HT1080 (cell line): ENCODE results near the gene ZBTB46. TPM values are rescaled to one million over a fixed set of nuclear protein-coding genes. Genes with fewer than 3 reads are reported as not detected.
"Not testable (repeated sequence)": the region's sequence is repeated elsewhere in the genome, so short reads cannot be mapped to it uniquely, and the experiment has no call there.

ENCODE experiments used
- DNase-seq: peaks from one replicate; pipeline ENCODE4 v3.0.0-alpha.2; 2015; ENCODE audit warnings: low read depth
- total RNA-seq: library from RNA; depleted of rRNA; stranded (reverse); fragments of >200 nt; shearing (Covaris generic); gene quantifications from 2 replicates; pipeline ENCODE4 v1.2.3, GENCODE V29; 2014

ZBTB46 gene
- total RNA-seq, 1 experiment from 2014 or later: 0.19 TPM

DNA sequence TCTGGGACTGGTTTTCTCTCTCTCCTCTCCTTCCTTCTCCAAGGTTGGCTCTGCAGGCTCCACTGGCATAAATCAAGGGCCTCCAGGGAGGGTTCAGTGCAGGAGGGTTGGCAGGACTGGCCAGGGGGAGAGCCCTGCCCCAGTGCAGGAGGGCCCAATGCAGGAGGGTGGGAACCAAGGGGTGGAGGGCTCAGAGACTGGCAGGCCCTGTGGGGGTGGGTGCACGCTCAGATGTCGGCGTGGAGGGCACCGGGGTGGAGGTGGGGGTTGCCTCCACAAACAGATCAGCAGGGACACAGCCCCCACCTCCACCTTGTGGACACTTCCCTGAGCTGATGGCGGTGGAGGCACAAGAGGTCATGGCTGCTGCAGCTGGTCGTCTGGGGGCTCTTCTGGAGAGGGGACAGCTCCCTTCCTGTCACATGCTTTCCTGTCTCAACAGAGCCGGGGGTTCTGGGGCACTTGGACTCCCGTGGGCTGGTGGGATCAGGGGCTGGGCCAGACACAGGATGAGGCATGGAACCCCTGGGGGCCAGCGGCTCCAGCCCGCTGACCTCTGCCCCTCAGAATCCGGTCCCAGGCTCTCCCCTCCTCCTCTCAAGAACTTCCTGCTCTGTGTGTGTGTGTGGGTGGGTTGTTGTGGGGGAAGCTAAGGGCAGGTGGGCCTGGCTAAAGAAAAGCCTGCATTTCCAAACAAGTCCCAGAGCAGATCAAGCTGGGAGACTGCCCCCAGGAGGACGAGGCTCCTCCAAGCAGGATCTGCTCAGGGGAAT lies 27.5 kb upstream of the ZBTB46 start:
- DNase-seq: peak; percentile 56

DNA sequence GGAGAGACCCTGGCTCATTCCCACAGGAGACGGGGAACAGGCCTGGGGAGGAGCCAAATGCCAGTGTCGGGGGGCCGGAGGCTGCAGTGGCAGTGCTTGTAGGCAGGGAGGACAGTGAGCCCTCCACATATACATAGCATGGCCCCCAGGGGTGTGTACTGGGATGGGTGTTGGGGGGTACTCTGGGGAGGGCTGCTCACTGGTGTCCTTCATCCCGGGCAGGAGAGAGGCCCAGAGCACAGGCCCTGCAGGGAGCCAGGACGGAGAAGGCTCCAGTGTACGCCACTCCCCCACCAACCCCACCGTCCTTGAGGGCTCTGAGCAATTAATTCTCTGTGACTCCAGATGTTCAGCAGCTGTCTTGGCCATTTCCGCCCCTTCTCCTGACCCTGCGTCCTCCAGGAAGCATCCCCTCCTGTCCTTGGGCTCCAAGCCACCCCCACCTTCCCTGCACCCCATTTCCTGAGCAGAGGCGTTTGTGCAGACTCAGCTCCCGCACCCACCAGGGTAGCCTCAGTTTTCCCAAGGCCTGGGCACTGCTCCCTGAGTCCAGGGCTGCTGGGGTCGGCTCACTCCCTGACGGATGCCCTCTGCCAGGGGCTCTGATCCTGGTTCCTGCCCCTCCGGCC lies 26.8 kb upstream of the ZBTB46 start:
- DNase-seq: no peak

DNA sequence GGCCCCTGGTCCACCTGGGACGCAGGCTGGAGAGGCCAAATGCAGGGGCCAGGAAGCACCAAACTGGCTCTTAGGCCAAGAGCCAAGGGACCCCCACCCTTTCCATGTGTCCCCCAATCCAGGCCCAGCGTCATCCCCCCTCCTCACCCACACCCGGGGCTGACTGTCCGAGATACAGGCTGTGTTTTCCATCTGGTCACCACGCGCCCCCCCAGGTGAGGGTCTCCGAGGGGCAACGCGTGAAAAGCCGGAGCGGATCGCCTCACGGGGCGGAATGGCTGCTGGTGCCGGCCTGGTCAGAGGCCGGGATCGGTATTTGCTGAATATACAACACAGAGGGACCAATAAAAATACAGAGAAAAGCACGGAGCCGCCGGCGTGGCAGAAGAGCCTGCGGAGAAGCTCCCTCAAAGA lies 25.0 kb upstream of the ZBTB46 start:
- no peak for DNase-seq

DNA sequence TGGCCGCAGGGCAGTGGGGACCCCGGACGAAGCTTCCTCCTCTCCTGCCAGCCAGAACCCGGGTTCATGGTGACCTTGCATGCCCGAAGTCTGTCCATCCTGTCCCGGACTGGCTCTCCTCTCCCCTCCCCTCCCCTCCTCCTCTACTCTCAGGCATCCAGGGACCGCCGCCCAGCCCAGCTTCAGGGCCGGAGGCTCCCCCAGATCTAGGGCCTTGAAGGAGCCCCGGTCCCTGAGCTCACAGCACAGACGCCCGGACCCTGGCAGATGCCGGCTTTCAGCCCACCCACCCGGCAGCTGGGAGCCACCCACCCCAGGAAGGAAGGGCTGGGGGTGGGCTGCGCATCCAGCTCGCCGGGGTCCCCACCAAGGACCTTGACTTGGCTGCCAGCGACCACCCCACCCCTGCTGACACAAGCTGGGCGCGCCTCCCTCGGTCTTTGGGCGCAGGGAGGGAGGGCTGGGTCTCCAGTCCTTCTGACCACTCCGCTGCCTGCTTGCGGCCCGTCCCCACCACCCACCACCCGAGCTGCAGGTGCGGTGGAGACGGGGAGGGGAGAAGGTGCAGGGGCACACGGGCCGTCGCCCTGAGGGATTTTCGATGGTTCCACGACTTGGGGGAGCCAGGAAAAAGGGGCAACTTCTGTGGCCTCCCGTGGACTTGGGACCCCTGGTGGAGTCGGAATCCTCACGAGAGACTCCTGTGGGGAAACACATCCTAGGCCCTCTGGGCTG lies 24.5 kb upstream of the ZBTB46 start:
- no peak for DNase-seq

DNA sequence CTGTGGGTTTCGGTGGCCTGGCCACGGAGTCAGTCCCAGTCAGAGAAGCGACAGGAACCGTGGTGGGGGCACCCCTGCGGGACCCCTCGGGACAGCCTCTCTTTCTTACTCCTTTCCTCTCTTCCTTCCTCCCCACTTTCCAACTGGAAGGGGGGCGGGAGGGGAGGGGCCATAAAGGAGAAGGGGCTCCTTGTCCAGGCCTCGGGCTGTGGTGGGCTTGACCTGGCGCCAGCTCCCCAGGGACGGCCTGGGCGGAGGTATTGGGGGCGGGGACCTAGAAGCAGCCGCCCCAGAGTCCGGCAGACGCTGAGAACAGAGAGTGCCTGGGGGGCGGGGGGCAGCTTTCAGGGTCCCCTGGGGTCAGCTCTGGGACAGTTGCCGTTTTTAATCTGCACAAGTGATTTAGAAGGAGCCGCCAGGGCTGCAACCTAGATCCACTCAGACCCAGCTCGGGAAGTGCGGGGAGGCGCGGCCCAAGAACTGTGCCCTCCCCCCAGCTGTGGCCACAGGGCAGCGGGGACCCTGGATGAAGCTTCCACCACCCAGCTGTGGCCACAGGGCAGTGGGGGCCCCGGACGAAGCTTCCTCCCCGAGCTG lies 23.8 kb upstream of the ZBTB46 start:
- DNase-seq: no peak

DNA sequence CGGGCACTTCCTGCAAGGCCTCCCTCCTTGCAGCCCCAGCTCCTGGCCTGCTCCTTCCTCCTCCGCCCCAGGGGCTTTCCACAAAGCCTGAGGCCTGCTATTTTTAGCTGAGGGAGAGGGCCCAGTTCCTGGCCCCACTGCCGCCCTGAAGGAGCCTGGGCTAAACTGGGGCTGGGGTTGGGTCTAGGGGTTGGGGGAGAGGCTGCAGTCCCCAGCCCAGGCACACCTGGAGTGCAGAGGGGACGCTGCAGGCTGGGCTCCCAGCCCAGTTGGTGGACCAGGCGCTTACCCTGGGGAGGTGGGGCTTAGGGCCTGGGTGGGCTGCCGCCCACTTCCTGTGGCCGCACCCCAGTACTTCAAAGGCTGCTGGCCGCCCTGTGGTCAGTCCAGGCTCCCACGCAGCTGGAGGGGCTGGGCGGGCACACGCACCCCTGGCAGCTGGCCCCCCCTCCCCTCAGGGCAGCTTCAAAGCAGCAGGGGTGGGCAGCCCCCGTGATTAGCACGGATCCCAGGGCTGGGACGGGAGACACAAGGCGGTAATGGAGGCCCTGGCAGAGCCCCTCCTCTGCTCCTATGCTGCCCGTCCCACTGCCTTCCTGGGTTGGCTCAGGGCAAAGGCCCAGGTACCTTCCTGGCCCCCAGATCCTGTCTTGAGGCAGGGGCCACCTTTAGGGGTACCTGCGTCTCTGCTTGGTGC lies 23.2 kb upstream of the ZBTB46 start:
- DNase-seq: no peak

DNA sequence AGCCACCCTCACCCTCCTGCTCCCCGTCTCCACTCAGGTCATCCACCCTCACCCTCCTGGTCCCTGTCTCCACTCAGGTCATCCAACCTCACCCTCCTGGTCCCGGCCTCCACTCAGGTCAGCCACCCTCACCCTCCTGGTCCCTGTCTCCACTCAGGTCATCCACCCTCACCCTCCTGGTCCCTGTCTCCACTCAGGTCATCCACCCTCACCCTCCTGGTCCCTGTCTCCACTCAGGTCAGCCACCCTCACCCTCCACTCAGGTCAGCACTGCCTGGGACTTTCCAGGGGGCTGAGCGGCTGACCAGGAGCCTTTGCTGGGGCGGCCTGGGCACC lies 22.6 kb upstream of the ZBTB46 start:
- not testable (repeated sequence) for DNase-seq

DNA sequence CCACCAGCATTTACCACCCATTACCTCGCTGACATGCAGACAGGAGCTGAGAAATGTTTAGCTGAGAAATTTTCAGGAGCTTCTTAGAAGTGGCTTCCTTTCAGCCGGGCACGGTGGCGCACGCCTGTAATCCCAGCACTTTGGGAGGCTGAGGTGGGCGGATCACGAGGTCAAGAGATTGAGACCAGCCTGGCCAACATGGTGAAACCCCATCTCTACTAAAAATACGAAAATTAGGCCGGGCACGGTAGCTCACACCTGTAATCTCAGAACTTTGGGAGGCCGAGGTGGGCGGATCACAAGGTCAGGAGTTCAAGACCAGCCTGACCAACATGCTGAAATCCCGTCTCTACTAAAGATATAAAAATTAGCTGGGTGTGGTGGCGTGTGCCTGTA lies 20.5 kb upstream of the ZBTB46 start:
- not testable (repeated sequence) for DNase-seq

DNA sequence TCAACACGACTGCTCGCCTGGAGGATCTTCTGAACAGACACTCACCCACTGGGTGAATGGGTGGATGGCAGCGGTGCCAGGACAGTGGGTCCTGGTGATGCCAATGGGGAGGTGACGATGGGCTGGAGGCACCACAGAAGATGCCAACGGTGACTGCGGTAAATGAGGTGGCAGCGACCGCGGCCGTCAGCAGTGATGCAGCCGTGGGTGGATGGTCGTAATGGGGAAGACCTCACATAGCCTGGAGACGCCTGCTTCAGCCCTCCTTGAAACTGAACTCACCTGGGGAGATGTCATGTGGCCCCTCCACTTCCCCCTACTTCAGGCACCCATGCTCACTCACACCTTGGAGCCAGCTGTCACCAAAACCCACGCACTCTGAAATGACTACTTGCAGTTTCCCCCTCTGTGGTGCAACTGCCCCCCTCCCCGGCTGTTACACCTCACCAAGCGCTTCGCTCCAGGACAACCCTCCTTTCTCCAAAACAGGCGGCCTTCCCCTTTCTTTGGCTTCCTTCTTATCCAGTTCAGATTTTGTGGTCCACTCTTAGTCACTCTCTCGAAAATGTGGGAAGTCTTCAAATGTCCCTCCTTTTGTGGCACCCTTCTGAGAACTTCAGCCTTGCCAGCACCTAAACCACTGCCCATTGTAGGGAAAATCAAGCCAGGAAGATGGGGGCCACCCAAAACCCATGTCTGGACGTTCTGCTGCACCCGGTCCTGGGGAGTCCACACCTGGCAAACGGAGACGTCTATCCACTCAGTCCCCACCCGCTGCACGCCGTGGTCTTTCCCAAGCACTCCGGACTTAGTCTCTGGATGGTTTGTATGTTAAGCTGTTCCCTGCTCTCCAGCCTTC lies 19.9 kb upstream of the ZBTB46 start:
- no peak for DNase-seq

DNA sequence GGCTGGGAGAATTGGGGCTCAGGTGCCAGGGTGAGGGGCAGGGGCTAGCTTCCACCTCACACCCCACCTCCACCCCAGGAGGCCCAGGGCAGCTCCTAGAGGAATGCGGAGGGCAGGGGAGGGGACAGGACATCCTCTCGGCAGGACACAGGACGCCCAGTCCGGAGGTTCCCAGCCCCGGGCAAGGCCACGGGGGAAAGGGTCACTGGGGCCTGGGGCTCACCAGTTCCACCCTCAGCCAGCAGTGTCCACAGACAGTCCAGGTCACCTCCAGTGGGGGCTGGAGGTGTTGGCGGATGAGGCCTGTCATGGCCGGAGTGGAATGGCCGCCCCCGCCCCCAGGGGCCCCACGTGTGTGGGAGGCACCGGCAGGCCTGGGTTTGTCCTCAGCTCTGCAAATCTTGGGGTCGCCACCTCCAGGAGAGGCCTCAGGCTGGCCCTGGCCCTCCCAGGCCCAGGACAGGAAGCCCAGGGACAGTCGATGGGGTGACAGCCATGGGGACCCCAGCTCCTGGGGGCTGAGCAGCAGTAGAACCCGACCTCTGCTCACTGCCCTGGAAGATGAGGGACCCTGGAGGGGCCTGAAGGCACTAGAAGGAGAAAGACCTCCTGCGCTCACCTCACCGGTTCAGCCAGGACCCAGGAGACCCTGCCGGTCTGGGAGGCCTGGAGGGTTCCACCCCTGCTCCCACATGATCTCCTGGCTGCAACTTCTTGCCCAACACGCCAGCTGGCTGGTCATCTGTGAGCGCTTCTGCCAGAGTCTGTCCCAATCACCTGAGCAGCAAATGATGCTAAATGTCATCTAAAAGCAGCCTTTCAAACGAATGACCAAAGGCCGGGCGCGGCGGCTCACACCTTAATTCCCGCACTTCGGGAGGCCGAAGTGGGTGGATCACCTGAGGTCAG lies 17.2 kb upstream of the ZBTB46 start:
- no peak for DNase-seq

DNA sequence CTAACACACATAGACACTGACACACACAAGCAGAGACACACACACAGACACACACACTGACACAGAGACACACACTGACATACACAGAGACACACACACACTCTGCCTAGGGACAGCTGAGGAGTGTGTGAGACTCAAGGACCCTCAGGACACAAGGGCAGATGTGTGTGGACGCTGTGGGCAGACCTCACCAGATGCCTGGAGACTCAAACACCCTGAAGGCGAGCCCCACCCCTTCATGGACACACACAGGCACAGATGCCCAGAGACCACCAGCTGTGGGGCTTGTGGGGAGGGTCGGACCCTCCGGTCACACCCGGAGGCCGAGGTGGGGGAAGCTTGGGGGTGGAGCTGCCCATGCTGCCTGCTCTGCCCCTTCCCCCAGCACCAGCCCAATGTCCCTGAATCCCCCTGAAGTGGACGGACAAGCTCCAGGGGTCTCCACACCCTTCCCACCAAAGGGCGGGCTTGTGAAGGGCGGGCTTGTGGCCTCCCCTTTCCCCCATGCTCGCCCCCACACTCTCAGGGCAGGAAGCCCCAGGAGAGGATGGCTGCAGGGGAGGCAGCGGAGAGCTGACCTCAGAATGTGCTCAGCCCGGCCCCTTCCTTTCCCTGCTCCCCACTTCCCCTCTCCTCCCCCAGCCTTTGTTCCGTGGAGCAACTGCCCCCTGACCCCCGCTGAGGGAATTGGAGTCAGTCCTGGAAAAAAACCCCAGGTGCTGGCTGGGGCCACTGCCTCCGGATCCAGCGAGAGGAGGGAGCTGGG lies 16.4 kb upstream of the ZBTB46 start:
- DNase-seq: no peak

DNA sequence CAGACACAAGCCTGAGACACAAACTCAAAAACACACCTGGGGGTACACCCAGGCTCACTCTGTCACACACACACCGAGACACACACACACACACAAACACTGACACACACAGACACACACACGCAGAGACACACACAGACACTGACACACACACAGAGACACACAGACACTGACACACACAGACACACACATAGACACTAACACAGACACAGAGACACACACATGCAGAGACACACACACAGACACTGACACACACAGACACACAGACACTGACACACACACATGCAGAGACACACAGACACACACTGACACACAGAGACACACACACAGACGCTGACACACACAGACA lies 15.8 kb upstream of the ZBTB46 start:
- DNase-seq: no peak

DNA sequence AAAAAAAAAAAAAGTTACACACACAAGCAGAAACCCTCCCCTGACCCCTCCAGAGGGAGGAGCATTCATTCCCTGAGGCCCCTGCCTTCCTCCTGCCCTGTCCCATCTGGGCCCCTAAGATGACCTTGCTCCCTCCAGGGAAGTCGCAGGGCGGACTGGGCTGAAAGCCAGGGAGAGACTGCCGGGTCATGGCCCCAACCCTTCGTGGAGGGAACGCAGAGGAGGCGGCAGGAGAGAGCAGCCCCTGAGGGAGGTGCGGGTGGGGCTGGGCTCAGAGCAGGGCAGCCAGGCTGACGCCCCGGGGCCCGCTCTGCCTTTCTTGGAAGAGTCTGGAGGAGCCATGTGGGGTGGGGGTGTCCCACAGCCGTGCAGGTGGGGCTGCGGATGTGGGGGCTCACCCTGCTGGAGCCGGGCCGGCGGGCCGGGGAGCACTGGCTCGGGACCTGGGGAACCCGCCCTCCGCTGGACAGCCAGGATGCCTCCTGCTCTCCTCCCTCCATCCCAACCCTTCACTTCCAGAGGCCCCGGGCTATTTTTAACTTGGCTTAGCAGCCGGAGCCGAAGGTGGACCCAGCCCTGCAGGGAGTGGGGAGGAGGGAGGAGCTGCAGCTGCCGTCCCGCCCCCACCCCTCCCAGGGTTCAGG lies 15.2 kb upstream of the ZBTB46 start:
- DNase-seq: peak; percentile 19

DNA sequence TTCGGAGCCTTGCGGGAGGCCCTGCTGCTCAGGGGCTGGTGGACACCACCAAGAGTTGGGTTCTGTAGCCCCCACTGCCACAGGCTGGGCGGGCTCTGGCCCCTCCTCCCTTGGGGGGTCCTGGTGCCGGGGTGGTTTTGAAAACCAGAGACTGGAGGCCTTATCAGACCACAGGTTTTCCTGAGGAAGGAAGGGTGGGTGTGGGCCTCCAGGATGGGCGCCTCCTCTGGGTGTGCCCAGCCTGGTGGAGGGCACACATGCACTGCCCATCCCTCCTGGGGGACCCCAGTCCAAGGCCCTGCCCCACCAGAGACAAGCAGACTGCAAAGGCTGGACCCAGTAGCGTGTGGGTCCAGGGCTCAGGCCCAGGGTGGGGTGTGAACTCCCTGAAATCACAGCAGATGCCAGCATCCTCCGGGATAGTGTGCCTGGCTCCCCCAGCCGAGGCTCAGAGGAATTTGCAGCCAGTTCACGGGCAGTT lies 13.5 kb upstream of the ZBTB46 start:
- DNase-seq: no peak

DNA sequence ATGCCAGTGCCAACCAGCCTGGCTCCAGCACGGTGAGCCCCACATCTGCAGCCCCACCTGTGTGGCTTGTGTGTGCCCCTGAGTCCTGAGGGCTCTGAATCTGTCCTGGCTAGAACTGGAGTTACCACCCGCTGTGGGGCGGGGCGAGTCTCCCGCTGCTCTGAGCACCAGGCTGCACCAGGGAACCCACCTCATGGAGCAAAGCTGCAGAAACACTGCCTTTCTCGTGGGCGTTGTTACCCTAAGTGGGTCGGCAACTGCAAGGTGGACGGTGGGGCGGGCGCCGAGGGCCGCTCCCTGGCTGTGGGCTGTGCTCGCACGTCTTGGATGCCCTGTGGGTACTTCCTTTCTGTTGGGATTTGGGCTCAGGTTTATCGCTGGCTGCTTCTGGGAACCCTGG lies 12.7 kb upstream of the ZBTB46 start:
- DNase-seq: no peak

DNA sequence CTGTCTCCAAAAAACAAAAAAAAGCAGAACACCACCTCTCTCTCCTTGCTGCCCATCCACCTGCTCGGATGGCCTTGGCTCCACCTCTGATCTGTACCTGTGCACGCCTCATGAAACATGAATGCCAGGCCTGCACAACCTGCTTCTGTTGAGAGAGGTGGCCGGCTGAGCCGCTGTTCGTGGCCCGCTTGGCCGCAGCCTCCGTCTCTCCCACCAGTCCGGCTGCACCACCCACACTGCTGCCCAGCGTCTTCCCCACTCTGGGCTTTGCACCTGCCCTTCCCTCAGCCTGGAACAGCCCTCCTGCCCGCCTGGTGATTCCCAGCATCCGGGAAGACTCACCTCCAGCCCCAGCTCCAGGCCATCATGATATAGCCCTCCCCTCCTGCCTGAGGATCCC lies 12.2 kb upstream of the ZBTB46 start:
- no peak for DNase-seq

DNA sequence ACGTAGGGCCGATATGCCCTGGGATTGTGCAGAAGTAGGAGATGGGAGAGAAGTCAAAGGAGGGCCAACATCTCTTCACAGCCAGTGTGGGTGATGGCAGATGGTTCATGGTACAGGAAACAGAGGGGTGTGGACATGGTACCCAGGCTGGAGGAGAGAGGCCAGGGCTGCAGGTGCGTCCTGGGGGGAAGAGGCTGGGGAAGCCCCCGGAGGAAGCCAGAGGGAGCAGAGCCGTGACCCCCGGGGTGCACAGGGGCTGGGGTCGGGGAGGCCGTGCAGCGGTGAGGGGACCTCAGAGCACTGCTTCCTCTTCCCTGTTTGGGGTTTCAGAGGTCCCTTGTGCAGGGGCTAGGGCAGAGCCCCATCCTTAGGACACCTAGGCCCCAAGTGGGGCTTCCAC lies 11.2 kb upstream of the ZBTB46 start:
- no peak for DNase-seq

DNA sequence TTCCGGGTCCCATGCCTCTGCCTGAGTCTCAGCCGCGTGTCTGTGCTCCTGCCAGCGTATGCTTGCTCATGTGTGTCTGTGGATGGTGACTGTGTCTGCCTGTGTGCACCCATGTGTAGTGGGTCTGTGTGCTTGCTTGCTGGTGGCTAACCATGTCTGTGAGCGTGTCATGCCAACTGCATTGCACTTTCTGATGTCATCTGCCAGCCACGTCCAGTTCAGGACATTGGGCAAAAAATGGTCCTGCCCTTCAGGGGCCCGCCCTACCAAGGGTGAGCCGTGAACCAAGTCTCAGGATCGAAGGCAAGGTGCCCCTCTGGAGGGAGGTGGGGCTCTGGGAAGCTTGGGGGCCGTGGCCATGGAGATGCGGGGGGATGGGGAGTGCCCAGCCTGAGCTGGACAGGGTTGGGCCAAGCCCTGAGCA lies 9.4 kb upstream of the ZBTB46 start:
- DNase-seq: no peak
